ENCODE measurements around the gene KCTD18.

The KCTD18 gene

DNA sequence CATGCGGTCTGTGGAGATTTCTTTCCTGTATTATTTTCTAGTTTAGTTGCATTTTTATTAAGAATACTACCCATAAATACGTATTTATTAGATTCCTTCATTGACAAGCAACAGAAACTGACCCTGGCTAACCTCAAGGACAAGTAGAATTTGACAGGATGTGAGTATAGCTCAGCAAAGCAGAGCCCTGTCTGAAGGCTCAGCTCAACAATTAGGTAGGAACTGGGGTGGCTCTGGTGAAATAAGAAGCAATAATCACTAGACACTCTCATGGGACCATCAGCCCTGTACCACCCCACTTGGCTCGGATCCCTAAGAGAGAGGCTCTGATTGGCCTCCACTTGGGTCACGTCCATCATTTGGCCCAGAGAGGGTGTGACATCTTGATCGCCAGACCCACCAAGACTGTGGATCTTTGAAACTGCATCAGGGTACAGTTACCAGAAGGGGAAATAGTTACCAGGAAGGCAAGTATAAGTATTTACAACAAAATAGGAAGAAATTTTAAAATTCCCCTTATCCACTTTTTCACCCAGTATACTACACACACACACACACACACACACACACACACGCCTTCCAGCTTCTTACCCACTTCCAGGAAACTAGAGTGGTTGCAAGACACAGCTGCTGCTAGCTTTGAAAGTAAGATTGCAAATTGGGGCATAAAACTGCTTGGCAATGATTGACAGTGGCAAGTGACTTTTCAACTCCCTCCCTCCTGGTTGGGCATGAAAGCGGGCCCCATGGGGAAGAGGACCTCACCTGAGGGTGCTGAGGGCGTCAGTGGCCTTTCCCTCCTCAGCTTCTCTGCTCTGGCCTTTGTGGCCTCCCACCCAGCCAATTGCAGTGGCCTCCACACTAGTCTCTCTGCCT is 41.8 kb downstream of the KCTD18 start:
- H3K27ac ChIP-seq: no peak overlapping the region
- TF ChIP-seq, protein P1, sequence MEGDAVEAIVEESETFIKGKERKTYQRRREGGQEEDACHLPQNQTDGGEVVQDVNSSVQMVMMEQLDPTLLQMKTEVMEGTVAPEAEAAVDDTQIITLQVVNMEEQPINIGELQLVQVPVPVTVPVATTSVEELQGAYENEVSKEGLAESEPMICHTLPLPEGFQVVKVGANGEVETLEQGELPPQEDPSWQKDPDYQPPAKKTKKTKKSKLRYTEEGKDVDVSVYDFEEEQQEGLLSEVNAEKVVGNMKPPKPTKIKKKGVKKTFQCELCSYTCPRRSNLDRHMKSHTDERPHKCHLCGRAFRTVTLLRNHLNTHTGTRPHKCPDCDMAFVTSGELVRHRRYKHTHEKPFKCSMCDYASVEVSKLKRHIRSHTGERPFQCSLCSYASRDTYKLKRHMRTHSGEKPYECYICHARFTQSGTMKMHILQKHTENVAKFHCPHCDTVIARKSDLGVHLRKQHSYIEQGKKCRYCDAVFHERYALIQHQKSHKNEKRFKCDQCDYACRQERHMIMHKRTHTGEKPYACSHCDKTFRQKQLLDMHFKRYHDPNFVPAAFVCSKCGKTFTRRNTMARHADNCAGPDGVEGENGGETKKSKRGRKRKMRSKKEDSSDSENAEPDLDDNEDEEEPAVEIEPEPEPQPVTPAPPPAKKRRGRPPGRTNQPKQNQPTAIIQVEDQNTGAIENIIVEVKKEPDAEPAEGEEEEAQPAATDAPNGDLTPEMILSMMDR (conservative IDR thresholded peaks at IDR 0.05): no peak

DNA sequence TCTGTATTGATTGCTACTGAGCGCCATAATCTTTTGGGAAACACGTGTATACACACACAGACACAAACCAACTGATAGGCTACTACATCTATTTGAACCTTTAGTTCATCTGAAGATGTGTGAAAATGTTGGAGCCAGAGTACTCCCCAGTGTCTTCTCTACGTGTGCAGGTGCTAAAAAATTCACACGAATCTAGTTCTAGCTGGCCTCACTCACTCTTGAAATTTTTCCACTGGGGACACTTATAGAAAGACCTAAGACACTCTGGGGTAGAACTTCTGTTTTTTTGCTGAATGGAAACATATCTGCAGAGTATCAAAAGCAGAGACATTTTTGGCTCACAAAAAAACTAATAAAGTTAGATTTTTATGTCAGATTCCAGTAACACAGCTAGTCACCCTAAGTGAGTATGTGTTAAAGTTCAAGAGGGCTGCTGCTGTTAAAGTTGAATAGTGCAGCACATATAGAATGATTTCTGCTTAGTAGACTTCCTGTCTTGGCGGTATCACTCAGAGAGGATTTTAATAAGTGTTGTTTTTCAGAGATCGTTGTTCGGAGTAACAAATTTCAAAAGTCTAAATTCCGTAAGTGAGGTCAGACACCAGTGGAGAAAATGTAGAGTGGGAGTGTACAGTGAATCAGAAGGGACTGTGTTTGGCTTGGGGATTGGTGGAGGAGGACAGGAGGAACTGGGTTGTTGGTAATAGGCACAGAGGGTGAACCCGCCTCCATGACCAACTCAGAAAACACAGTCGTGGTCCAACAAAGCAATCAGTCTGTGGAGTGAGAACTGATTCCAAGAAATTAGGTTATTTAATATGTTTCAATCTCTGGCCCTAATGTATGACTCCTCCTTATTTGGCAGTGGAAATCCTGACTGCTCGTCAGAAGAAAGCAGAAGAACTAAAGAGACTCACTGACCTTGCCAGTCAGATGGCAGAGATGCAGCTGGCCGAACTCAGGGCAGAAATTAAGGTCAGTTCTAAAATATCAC is 43.1 kb downstream of the KCTD18 start:
- no peak overlapping the region for H3K27ac ChIP-seq
- TF ChIP-seq, protein P1 (conservative IDR thresholded peaks at IDR 0.05): no peak

DNA sequence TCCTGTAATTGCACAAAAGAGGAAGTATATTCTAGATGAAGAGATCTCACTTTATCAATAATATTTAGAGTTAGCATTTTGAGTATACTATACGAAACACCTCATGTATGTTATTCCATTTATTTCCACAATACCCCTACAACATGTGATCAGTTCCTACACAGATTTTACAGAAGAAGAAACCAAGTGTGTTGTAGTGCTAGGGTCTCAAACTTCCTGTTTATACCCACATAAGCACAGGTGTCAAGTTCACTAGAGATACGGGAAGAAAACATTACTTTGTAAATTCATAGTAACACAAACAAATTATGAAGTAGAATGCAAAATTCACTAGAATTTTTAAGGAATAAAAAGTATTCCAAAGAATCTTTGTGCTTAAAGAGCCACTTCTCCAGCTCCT is 46.4 kb downstream of the KCTD18 start:
- H3K27ac ChIP-seq: no peak overlapping the region
- TF ChIP-seq, protein P1 (conservative IDR thresholded peaks at IDR 0.05): no peak

DNA sequence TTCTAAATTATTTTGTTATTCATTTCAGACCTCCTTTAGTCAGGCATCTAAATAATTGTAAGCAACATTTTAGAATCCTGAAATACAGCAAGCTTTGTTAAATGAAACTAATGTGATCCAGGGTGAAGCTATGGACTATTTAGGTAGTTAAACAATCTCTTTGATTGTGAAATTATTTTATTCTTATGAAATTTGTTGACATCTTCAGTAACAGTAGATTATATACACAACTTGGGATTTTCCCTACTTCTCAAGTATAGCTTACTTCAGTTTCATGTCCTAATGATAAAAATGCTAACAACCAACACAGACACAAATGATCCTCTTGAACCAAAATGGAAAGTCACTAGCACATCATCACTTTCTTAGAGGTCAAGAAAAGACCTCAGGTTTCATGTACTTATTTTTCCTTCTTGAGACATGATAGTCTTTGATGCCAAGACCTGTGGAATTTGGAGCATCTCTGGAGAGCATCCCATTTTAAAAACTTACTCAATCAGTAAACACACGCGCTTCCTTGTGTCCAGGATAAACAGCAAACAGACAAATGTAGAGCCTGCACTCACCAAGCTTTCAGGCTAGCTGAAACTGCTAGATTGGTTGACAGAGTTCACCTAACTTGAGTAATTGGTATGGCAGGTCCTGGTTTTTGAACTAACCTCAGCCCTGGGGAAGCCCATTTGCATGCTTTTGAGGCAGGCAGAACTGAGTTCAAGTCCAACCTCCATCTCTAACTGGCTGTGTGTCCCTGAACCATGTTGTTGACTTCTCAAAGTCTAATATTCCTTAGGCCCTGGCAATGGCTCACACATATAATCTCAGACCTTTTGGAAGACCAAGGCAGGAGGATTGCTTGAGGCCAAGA is 47.8 kb downstream of the KCTD18 start:
- no peak overlapping the region for H3K27ac ChIP-seq
- TF ChIP-seq, protein P1 (conservative IDR thresholded peaks at IDR 0.05): no peak

DNA sequence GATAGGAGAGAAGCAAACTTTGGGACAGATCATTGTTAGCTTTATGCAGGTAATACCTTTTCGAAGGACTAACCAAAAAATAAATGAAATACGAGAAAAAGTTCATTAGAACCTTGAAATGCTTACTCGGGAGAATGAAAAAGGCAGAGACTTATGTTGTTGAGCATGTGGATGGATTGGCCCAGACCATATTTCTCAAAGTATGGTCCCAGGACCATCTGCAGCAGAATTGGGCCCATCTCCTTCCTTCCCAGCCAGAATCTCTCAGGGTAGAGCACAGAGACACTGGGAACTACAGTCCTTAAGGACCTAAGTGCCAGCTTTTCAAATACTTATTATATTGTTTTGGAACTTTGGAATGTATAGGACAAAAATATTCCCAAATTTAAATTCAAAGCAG is 50.8 kb downstream of the KCTD18 start:
- H3K27ac ChIP-seq: peak overlapping the region; percentile 69
- TF ChIP-seq, protein P1 (conservative IDR thresholded peaks at IDR 0.05): no peak

DNA sequence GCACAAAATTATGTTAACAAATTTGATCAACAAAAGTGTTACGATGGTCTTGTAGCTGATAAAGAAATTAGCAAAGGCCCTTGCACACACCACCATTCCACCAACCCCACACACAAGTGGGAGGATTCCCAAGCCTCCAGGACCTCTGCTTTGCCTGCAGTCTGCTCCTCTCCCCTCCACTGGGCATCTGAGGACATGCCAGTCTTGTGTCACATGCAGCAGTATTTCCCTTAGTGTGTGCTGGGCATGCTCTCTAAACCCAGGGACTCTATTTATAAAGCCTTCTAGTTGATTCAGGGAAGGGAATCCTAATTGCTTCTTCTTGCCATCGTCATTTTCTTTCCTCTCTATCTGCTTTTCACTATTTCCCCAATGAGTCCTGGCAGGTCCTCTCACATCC is 53.3 kb downstream of the KCTD18 start:
- TF ChIP-seq, protein P1 (conservative IDR thresholded peaks at IDR 0.05): no peak
- H3K27ac ChIP-seq: peak overlapping the region; percentile 69; the same call in 1 of the 2 replicates

Data from VCaP (cell line).